ENCODE data around the gene IGF2BP2.

- no peak for TF ChIP-seq CEBPB (IDR thresholded peaks at IDR 0.05; ENCODE audit: low read depth, low read length)
- no peak for TF ChIP-seq POLR2A (IDR thresholded peaks at IDR 0.05; ENCODE audit: control extremely low read depth in 1 of 2, low read depth in 2 of 2, low read length in 2 of 2)
- TF ChIP-seq CTCF (IDR thresholded peaks at IDR 0.05; ENCODE audit: control extremely low read depth in 1 of 3, insufficient read depth in 1 of 3, low read depth in 1 of 3, low read length in 3 of 3): no peak
- no peak for TF ChIP-seq POLR2AphosphoS5 (IDR thresholded peaks at IDR 0.05; ENCODE audit: low read depth, low read length)
These were observed 218.6 kb downstream of the IGF2BP2 start for GRCh38 chr3:185606196-185606595.

All from H1 (cell line).